GM12878 (cell line): ENCODE measurements around the gene NUP214. TPM values are rescaled to one million over a fixed set of nuclear protein-coding genes. Genes with fewer than 3 reads are reported as not detected.
"Not testable (repeated sequence)": the region's sequence is repeated elsewhere in the genome, so short reads cannot be mapped to it uniquely, and the experiment has no call there.

Experiments used
- ATAC-seq: fragments of 200-7000 bp; cut with Tn5 transposase; 3 replicates; pipeline ENCODE4 v1.9.1; 2020; ENCODE audit warnings: mild to moderate bottlenecking, moderate library complexity
- BruUV-seq: library from RNA; stranded (reverse); fragments of 400-500 nt; replicated peaks from 2 replicates; lab custom pipeline; 2021; lab: Mats Ljungman, UMichigan
- CTCF ChIA-PET: fragments of 300-600 bp; sonication (Branson Sonifier 250); formaldehyde crosslinking; extraction: SDS; loops from one replicate; lab custom pipeline; 2021; ENCODE audit warnings: inconsistent platforms; lab: Yijun Ruan, JAX
- POLR2A ChIA-PET: fragments of 350-600 bp; formaldehyde crosslinking; extraction: SDS; loops from one replicate; lab custom pipeline; 2021; ENCODE audit warnings: inconsistent platforms; lab: Charles Lee
- RAD21 ChIA-PET: fragments of 300-600 bp; sonication (Branson Sonifier 250); formaldehyde crosslinking; loops from one replicate; lab custom pipeline; 2023; ENCODE audit warnings: antibody characterized with exemption; ENCODE audit not compliant: unreplicated experiment; lab: Charles Lee
- SMC1A ChIA-PET: fragments of 300-600 bp; sonication (Branson Sonifier 250); formaldehyde crosslinking; loops from one replicate; lab custom pipeline; 2023; ENCODE audit not compliant: unreplicated experiment, uncharacterized antibody; lab: Charles Lee
- DNase-seq: peaks from one replicate; pipeline ENCODE4 v3.0.0-alpha.2; 2011; ENCODE audit warnings: low read depth, low spot score
- FAIRE-seq: peaks from 3 replicates; lab custom pipeline; 2011; peaks lifted over from hg19 to GRCh38; lab: Jason Lieb, UNC
- H2AFZ ChIP-seq: 2 replicates; pipeline ENCODE4 v1.6.0; 2011; ENCODE audit warnings: low read depth, low read length, control low read depth; ENCODE audit not compliant: control insufficient read depth
- H3K27ac ChIP-seq: 2 replicates; pipeline ENCODE4 v1.5.1; 2011; ENCODE audit warnings: control low read depth; ENCODE audit not compliant: control insufficient read depth, insufficient read depth
- H3K27me3 ChIP-seq, 2 experiments: replicated peaks in 1 of 2; 2 replicates each; pipeline versions ENCODE4 v1.6.0 to v1.6.1; 2011; ENCODE audit warnings: low read length in 1 of 2; ENCODE audit not compliant: control insufficient read depth in 2 of 2, insufficient read depth in 2 of 2
- H3K36me3 ChIP-seq, 2 experiments: 2 replicates each; pipeline ENCODE4 v1.5.1; 2011; ENCODE audit warnings: low read length in 1 of 2; ENCODE audit not compliant: control insufficient read depth in 2 of 2, insufficient read depth in 2 of 2
- H3K4me1 ChIP-seq: 2 replicates; pipeline ENCODE4 v1.6.1; 2011; ENCODE audit warnings: mild to moderate bottlenecking, low read length, moderate library complexity, mixed read lengths; ENCODE audit not compliant: control insufficient read depth, insufficient read depth
- H3K4me2 ChIP-seq: 2 replicates; pipeline ENCODE4 v1.6.0; 2011; ENCODE audit warnings: control low read depth; ENCODE audit not compliant: control insufficient read depth, insufficient read depth
- H3K4me3 ChIP-seq: fragments of 200-600 bp; sonication (generic); 2 replicates; pipeline ENCODE4 v1.5.1; 2016
- H3K79me2 ChIP-seq: 2 replicates; pipeline ENCODE4 v1.6.0; 2011; ENCODE audit warnings: low read length; ENCODE audit not compliant: control insufficient read depth, insufficient read depth
- H3K9ac ChIP-seq: 2 replicates; pipeline ENCODE4 v1.8.0; 2011; ENCODE audit warnings: low read length, control low read depth, mixed read lengths; ENCODE audit not compliant: control insufficient read depth, insufficient read depth
- H3K9me3 ChIP-seq: replicated peaks from 3 replicates; pipeline ENCODE4 v1.5.1; 2011; ENCODE audit warnings: mild to moderate bottlenecking, low read length; ENCODE audit not compliant: control insufficient read depth, insufficient read depth
- H4K20me1 ChIP-seq: 2 replicates; pipeline ENCODE4 v1.6.0; 2011; ENCODE audit not compliant: control insufficient read depth, insufficient read depth
- EP300 ChIP-seq, 2 experiments: fragments of 150-350 bp in 1 of 2; IDR thresholded peaks; 2 replicates each; pipeline ENCODE4 v1.6.1; 2011 to 2012; ENCODE audit warnings: low read depth in 2 of 2, low read length in 2 of 2, borderline replicate concordance in 1 of 2, improper control_type of control experiment in 1 of 2, inconsistent platforms in 1 of 2; ENCODE audit not compliant: control insufficient read depth in 1 of 2
- IKZF2 ChIP-seq, 2 experiments: fragments of 450-650 bp; IDR thresholded peaks; 2 replicates each; pipeline ENCODE4 v1.6.1; 2017; ENCODE audit warnings: mild to moderate bottlenecking in 2 of 2, moderate library complexity in 2 of 2
- NKRF ChIP-seq: fragments of 450-650 bp; conservative IDR thresholded peaks from 2 replicates; pipeline ENCODE4 v1.6.1; 2017; ENCODE audit warnings: mild to moderate bottlenecking, moderate library complexity
- POLR2AphosphoS5 ChIP-seq: IDR thresholded peaks from 2 replicates; pipeline ENCODE4 v1.6.1; 2011; ENCODE audit warnings: mild to moderate bottlenecking, low read length, inconsistent platforms
- POU2F2 ChIP-seq: IDR thresholded peaks from 3 replicates; pipeline ENCODE4 v1.6.1; 2011; ENCODE audit warnings: low read depth, mild to moderate bottlenecking, low read length, borderline replicate concordance
- RAD51 ChIP-seq: fragments of 450-650 bp; IDR thresholded peaks from 2 replicates; pipeline ENCODE4 v1.6.1; 2016; ENCODE audit warnings: moderate library complexity, mild to moderate bottlenecking, inconsistent platforms
- ZNF687 ChIP-seq: fragments of 450-650 bp; IDR thresholded peaks from 2 replicates; pipeline ENCODE4 v1.6.1; 2017; ENCODE audit warnings: mild to moderate bottlenecking, moderate library complexity
- WGBS: methylation state at CpG from one replicate; pipeline ENCODE4 v1.1.6; 2016; ENCODE audit warnings: low lambda C conversion rate; ENCODE audit not compliant: insufficient replicate concordance, insufficient coverage; ENCODE audit errors: missing lambda C conversion rate; 5-methylcytosine and 5-hydroxymethylcytosine counted together
- in situ Hi-C: fragments of 300-500 bp; cut with MboI; formaldehyde crosslinking; loops from 9 replicates; pipeline ENCODE4 v1.14.3; 2018; ENCODE audit warnings: mixed read lengths
- intact Hi-C: fragments of 100-400 bp; cut with micrococcal nuclease; formaldehyde crosslinking; loops from one replicate; pipeline ENCODE4 v1.14.2; 2022; ENCODE audit not compliant: unreplicated experiment
- polyA plus RNA-seq, 11 experiments: library from polyadenylated mRNA; depleted of rRNA in 4 of 11; unstranded in 6 of 11; stranded (reverse) in 5 of 11; fragments of >200 nt; fragmentation: Nextera tagmentation in 4 of 11; fragmentation: Illumina TruSeq in 1 of 11; extraction: Ambion mirVana in 4 of 11; extraction: Trizol in 1 of 11; gene quantifications; 1 replicate in 1 of 11; 2 replicates in 10 of 11; pipeline versions ENCODE4 v1.2.1 to v1.2.3, GENCODE V29; 2011 to 2016; ENCODE audit warnings: inconsistent platforms in 2 of 11, missing spikeins in 2 of 11, low read depth in 1 of 11
- total RNA-seq, 4 experiments: library from RNA; depleted of rRNA in 3 of 4; stranded (reverse); fragments of >200 nt in 3 of 4; fragmentation: Illumina TruSeq in 1 of 4; extraction: Trizol in 1 of 4; gene quantifications; 2 replicates each; pipeline versions ENCODE4 v1.2.1 to v1.2.3, GENCODE V29; 2013 to 2021
- TF ChIP-seq, protein P1 (sequence below): fragments of 450-650 bp; IDR thresholded peaks from 2 replicates; pipeline ENCODE4 v1.6.1; 2016; ENCODE audit warnings: mild to moderate bottlenecking
- TF ChIP-seq, protein P2 (sequence below): IDR thresholded peaks from 2 replicates; pipeline ENCODE4 v1.6.1; 2011; ENCODE audit warnings: low read depth, low read length, improper control_type of control experiment, borderline replicate concordance

The NUP214 gene
- total and polyA plus RNA-seq, 10 of the 15 experiments (the other 5 are each of a cell fraction or from before 2014, with no cell fraction given) = 11.7 to 53.8 (median 17.6) TPM

- TF ChIP-seq, protein P1, sequence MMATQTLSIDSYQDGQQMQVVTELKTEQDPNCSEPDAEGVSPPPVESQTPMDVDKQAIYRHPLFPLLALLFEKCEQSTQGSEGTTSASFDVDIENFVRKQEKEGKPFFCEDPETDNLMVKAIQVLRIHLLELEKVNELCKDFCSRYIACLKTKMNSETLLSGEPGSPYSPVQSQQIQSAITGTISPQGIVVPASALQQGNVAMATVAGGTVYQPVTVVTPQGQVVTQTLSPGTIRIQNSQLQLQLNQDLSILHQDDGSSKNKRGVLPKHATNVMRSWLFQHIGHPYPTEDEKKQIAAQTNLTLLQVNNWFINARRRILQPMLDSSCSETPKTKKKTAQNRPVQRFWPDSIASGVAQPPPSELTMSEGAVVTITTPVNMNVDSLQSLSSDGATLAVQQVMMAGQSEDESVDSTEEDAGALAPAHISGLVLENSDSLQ = peak; percentile 76
- peak; percentile 37 to 46; a peak in 3 of 4 replicates for TF ChIP-seq IKZF2 (IDR thresholded peaks at IDR 0.05)
- TF ChIP-seq NKRF = peak; percentile 29
- TF ChIP-seq, protein P2, sequence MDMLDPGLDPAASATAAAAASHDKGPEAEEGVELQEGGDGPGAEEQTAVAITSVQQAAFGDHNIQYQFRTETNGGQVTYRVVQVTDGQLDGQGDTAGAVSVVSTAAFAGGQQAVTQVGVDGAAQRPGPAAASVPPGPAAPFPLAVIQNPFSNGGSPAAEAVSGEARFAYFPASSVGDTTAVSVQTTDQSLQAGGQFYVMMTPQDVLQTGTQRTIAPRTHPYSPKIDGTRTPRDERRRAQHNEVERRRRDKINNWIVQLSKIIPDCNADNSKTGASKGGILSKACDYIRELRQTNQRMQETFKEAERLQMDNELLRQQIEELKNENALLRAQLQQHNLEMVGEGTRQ = peak; percentile 64
- TF ChIP-seq RAD51 = peak; percentile 77
- TF ChIP-seq POU2F2 = no peak
- peak; percentile 92 for TF ChIP-seq ZNF687
- TF ChIP-seq POLR2AphosphoS5 = no peak; the same call in 1 of the 2 replicates
- no peak for TF ChIP-seq EP300 (IDR thresholded peaks at IDR 0.05; ENCODE audit: borderline replicate concordance in 1 of 2, control insufficient read depth in 1 of 2, low read depth in 2 of 2, low read length in 2 of 2)
- TF ChIP-seq, all 136 proteins: peak for 24
Measured at GRCh38 chr9:131270171-131271015, 145.0 kb downstream of the NUP214 start (continued).

DNA sequence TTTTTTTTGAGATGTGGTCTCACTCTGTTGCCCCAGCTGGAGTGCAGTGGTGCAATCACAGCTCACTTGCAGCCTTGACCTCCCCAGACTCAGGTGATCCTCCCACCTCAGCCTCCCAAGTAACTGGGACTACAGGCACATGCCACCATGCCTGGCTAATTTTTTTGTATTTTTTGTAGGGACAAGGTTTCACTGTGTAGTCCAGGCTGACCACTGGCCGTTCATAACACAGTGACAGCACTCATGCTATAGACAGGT is 145.6 kb downstream of the NUP214 start:
- TSS peak; percentile 72 for BruUV-seq

More for the DNA sequence above, 145.6 kb downstream of the NUP214 start:
- not testable (repeated sequence) for FAIRE-seq, H2AFZ ChIP-seq, H4K20me1 ChIP-seq, DNase-seq, H3K9me3 ChIP-seq, H3K27me3 ChIP-seq, H3K36me3 ChIP-seq, ATAC-seq
- ChIA-PET CTCF (interaction anchor here (1.2 to 9.8 kb wide), 5 partner anchors 9 to 456 kb away, joined by 3 to 151 read pairs (median 5); no protein-coding TSS in a partner anchor), SMC1A (interaction anchor here (1.2 to 7.9 kb wide), 3 partner anchors 16 to 82 kb away, joined by 3 to 154 read pairs (median 17); no protein-coding TSS in a partner anchor), RAD21 (interaction anchor here (0.7 to 11.6 kb wide), 6 partner anchors 8 to 102 kb away, joined by 3 to 181 read pairs (median 10); no protein-coding TSS in a partner anchor), POLR2A (interaction anchor here (0.6 to 11.3 kb wide), 6 partner anchors 9 to 101 kb away, joined by 3 to 267 read pairs (median 5); no protein-coding TSS in a partner anchor)
- Histone ChIP-seq H3K9ac (peak overlapping the region; percentile 97), H3K4me2 (peak overlapping the region; percentile 90), H3K4me3 (peak overlapping the region; percentile 99), H3K27ac (peak overlapping the region; percentile 92), H3K79me2 (peaks cover 93% of the 10 kb centered on the region), H3K4me1 (peaks cover 46% of the 10 kb centered on the region)
- 45% methylated on average over 1 of the region's 1 CpG for WGBS
- in situ Hi-C loops = loop anchor here (25.0 kb wide), 2 partner anchors 1434 to 1866 kb away; partner anchors contain the start of genes C9orf78 and USP20
- intact Hi-C loops = loop anchor here (5.0 kb wide), 2 partner anchors 121 to 144 kb away; partner anchors contain the start of genes NUP214 and PRRC2B
